NCI-H748 treated with DMSO at 0.1 percent for 48 hours (cell line): ENCODE measurements around the gene VWA2.
"Not testable (repeated sequence)": the region's sequence is repeated elsewhere in the genome, so short reads cannot be mapped to it uniquely, and the experiment has no call there.

Source experiments
- DNase-seq: peaks from one replicate; lab custom pipeline; 2025; lab: John Stamatoyannopoulos, UW

The VWA2 gene

GRCh38 chr10:114319406-114320248 is 80.6 kb downstream of the VWA2 start:
- no peak for DNase-seq

- no peak for DNase-seq
These were observed 81.4 kb downstream of the VWA2 start for GRCh38 chr10:114320249-114321116.

DNA sequence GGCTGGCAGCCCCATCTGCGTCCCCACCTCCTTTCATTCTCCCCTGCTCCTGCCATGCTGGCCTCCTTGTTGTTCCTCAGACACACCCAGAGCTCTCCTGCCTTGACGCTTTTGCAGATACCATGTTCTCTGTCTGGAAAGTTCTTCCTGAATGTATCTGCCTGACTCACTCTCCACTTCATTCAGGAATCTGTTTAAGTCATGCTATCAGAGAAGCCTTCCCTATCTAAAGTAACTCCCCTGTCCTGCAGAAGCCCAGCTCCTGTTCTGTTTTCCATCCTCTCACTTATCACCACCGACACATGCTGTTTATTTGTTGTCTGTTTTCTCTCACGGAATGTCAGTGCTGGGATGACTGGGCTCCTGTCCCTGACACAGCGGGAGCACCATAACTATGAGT is 83.3 kb downstream of the VWA2 start:
- DNase-seq = no peak

- DNase-seq = no peak
These were observed 84.0 kb downstream of the VWA2 start for GRCh38 chr10:114323023-114323422.

GRCh38 chr10:114326795-114327194 is 87.7 kb downstream of the VWA2 start:
- DNase-seq = no peak

- no peak for DNase-seq
These were observed 88.7 kb downstream of the VWA2 start for GRCh38 chr10:114327537-114328440.

- DNase-seq = no peak
These were observed 89.4 kb downstream of the VWA2 start for GRCh38 chr10:114328441-114328812.

- DNase-seq = no peak
These were observed 89.8 kb downstream of the VWA2 start for GRCh38 chr10:114328874-114329273.

DNA sequence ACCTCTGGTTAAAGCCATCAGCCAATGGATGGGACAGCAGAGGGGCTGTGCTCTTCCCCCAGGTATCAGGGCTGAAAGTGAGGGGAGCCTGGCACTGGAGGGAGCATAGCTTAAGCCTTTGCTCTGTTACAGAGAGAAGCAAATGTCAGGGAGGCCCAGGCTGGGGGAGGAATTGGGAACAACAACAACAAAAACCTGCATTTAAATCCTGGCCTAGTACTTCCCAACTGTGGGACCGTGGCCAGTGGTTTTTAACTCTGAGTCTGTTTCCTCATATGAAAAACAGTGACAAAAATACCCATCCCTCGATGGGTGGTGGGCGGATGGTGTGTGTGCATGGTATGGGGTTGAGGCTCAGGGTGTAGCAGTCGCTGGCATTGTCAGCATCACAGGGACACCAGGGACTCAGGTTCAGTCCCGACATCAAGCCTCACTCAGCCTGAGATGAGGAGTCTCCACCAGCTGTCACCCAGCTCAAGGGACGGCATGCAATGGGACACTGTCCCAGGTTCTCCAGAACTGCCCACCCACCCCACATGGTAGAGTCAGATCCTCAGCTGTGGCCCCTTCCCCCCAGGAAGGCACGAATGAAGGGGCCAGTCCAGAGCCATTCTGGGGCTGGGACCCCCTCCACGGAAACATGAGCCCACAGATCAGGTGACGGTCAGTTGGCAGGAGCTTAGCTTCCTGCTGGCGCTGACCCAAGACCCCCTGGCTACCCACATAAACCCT is 90.7 kb downstream of the VWA2 start:
- DNase-seq = no peak

DNA sequence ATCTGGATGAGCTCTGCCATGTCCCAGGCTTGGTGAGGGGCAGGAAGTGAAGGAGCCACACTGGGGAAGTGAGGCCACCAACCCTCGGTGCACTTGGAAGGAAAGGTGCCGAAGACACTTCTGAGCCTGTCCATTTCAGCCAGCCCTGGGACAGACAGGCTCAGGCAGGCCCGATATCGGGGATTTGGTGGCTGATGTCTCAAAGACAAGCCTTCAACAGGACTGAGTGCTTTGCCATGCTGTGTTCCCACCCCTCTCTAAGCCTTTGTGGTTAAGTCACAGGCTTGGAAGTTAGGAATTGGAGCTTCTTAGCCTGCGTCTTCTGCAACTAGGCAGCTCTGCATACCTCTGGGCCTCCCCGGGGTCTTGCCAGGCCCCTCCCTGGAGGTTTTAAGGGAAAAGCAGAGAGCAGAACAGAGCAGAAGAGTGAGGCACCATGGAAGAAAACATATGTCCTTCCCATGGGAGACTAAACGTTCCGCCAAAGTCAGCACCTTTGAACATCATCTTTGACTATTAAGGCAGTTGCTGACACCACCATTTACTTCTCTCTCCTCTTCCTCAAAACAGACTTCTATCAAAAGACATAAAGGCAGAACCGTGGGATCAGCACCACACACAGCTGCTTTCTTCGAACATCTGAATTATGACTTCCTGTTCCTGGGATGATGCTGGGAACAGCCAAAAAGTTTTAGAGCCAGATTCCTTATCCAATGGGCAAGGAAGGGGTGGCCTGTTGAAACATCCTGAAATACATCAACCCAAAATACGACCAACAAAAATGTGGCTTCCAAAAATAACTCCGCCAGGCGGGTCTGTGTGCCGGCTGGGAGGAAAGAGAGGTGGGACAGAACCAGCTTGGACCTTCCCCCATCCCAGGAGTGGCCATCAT is 93.5 kb downstream of the VWA2 start:
- DNase-seq = no peak

- DNase-seq = not testable (repeated sequence)
These were observed 94.4 kb downstream of the VWA2 start for GRCh38 chr10:114333441-114333840.

- no peak for DNase-seq
These were observed 95.2 kb downstream of the VWA2 start for GRCh38 chr10:114334301-114334700.

GRCh38 chr10:114335614-114336013 is 96.6 kb downstream of the VWA2 start:
- no peak for DNase-seq

GRCh38 chr10:114336823-114337509 is 97.9 kb downstream of the VWA2 start:
- no peak for DNase-seq

DNA sequence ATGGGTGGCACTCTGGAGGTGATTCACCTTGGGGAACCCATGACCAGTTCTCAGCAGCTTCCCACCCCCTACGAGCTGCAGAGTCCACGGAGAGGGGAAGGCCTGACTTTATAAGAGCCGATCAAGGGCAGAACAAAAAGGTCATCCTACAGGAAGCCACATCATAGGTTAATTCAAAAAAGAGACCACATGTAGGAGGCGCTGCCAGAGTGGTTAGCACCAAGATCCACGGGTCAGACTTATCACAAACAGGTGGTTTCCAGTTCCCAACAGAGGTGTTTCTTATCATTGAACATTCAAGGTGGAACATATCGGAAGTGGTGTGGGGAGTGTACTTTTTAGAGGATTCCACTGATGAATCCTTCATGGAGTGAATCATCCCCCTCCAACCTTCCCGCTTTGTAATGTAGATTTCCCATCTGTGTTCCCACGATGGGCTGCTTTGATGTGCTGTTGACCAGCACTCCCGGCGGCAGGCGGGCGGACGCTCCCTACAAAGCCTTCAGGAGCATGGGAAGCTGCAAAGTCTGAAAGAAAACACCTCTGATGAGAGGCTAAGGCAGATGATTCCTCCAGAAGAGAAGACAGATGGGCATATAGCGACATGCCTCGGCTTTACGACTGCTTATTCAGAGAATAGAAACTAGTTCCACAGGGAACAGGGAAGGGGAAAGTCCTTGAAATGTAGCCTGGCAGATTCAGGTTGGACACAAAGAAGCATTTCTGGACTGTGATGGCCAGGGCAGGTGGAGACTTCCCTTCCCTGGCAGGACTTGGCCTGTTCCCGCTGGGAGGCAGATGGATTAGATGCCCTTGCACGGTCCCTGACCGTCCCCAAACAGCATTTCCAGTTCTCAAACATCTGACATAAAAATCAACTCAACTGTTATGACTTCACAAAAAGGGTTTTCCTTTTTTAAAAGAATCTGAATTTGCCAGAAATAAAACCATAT is 98.7 kb downstream of the VWA2 start:
- no peak for DNase-seq

DNA sequence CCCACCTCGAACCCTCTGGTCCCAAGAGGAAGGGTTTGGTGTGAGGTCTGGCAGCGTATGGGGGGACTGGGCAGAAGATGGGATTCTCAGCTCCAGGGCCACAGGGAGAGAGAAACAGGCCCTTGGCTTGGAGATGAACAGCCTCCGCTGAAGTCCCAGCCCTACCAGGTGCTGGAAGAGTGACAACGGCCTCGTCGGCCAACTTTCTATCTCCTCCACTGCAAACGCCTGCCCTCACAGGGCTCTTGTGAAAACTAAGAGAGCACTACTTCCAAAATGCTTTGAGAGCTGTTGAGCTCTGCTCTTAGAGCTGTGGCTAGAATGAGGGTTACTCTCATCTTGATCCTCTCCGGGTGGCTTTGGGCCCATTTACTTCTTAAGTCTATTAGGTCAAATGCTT is 101.8 kb downstream of the VWA2 start:
- DNase-seq = no peak
